ENCODE data around the gene ZNF844. TPM values are rescaled to one million over a fixed set of nuclear protein-coding genes. Genes with fewer than 3 reads are reported as not detected.
"Not testable (repeated sequence)": the region's sequence is repeated elsewhere in the genome, so short reads cannot be mapped to it uniquely, and the experiment has no call there.

ZNF844 gene
- total RNA-seq, 1 donor from 2014 or later, result 2.7 TPM

DNA sequence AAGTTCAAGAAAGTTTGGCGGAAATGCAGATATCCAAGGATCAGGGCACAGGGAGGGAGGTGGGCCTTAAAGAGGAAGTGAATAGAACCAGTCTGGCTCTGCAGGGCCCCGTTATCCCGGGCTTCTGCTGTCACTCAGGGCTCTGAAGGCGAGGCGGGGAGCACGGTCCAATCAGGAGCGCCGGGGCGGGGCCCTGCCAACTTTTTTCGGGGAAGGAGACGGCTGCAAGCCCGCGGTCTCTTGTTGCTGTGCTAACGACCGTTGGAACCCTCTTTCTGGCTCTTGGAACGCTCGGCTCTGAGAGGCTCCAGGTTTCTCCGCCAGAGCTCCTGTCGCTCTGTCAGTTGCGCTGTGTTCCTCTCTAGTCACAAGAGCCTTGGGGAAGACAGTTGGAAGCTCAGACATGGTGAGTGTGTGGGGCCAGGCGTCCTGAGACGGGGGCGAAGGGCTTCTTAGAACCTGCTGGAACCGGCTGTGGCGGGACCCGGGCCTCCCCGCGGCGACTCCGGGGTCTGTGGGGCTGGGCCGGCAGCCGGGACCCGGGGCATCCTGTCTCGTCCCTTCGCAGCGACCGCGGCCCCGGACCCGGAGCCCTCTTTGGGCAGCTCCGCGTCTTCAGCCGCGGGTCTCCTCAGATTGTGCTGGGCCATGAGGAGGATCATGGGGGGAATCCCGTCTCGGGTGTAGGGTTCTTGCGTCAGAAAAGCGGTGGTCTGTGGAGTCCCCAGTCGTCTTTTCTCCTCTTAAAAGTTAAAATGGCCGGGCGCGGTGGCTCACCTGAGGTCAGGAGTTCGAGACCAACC is 27.7 kb downstream of the ZNF844 start:
- DNase-seq (ENCODE audit: low spot score), result peak; percentile 68
- ATAC-seq, result peak; percentile 91

DNA sequence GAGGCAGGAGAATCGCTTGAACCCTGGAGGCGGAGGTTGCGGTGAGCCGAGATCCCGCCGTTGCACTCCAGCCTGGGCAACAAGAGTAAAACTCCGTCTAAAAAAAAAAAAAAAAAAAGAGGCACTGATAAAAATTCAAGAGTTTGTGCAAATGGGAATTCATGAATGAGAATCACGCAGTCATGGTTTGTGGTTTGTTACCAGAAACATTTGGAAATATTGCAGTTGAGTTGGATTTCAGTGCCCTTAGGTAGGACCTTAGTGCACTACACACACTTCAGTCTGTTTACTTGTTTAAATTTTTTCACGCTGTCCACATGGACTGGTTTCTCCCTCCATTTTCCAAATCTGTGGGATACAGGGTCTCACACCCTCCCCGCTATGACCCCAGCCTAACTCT is 28.4 kb downstream of the ZNF844 start:
- DNase-seq (ENCODE audit: low spot score) (no peak), ATAC-seq (no peak)

DNA sequence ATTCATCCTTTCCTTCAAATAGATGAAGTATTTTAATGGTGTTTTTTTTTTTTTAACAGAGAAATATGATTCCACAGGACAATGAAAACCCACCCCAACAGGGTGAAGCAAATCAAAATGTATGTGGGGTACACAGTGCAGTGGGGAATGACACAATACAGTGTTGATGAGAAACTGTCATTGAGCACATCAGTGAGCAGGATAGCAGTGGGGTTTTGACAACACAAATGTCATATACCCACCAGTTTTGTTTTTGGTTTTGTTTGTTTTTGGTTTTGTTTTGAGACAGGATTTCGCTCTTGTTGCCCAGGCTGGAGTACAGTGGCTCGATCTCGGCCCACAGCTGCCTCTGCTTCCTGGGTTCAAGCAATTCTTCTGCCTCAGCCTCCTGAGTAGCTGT is 29.2 kb downstream of the ZNF844 start:
- ATAC-seq, result no peak
- DNase-seq (ENCODE audit: low spot score), result no peak

DNA sequence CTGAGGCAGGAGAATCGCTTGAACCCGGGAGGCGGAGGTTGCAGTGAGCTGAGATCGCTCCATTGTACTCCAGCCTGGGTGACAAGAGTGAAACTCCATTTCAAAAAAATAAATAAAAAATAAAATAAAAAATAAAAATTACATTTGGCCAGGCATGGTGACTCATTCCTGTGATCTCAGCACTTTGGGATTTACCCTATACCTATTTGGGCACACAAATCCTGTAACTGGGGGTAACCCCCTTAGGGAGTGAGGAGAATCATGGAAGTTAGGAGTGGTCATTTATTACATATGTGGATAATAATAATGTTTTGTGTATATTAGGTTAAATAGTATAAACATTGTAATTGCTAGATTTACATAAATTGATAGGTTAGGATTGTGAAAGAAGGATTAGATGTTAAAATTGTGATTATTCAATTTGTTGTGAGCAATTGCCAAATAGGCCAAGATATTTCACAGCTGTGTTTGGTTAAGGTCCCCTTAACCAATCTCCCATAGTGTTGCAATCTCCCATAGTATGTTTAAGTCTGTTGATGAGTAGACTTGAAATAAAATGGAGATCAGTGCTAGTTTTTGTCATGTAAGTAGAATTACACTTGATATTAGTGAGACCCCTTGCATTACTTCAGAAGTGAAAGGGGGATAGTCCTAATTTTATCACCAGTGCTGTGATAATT is 30.7 kb downstream of the ZNF844 start:
- no peak for DNase-seq (ENCODE audit: low spot score)
- ATAC-seq, result no peak

- DNase-seq (ENCODE audit: low spot score), result no peak
- ATAC-seq, result no peak
Observed at GRCh38 chr19:12098040-12098439, 33.5 kb downstream of the ZNF844 start.

- ATAC-seq; DNase-seq (ENCODE audit: low spot score): not testable (repeated sequence)
Observed at GRCh38 chr19:12103909-12104308, 39.4 kb downstream of the ZNF844 start.

DNA sequence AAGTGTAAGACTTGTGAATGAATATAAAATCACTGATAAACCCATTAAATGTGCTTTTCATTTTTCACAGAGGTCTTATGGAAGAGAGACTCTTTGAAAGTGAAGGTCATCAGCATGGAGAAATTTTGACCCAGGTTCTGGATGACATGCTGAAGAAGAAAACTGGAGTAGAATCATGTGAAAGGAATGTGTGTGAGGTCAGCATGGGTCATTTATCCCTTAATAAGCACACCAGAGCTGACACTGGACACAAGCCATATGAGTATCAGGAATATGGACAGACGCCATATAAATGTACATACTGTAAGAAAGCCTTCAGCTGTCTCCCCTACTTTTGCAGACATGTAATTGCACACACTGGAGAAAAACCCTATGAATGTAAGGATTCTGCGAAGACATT is 46.6 kb downstream of the ZNF844 start:
- ATAC-seq (no peak), DNase-seq (ENCODE audit: low spot score) (no peak)

DNA sequence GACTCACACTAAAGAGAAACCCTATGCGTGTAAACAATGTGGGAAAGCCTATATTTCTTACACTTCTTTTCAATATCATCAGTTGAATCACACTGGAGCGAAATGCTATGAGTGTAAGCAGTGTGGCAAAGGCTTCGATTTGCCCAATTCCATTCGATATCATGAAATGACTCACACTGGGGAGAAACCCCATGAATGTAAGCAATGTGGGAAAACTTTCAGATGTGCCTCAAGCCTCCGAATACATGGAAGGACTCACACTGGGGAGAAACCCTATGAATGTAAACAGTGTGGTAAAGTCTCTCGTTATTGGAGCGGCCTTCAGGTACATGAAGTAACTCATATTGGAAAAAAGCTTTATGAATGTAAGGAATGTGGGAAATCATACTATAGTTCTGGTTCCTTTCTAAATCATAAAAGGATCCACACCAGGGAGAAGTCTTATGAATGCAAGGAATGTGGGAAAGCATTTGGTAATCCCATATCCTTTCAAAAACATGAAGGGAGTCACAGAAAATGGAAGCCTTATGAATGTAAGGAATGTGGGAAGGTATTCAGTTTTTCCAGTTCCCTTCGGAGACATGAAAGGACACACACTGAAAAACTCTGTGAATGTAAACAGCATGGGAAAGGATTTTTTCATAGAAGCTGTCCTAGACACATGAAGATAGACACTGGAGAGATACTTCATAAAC is 47.6 kb downstream of the ZNF844 start:
- no peak for ATAC-seq
- no peak for DNase-seq (ENCODE audit: low spot score)

GRCh38 chr19:12112701-12113100 is 48.2 kb downstream of the ZNF844 start:
- no peak for DNase-seq (ENCODE audit: low spot score)
- ATAC-seq, result no peak

- ATAC-seq, result no peak
- DNase-seq (ENCODE audit: low spot score), result no peak
Observed at GRCh38 chr19:12113121-12113520, 48.6 kb downstream of the ZNF844 start.

GRCh38 chr19:12117201-12117970 is 52.9 kb downstream of the ZNF844 start:
- DNase-seq (ENCODE audit: low spot score), result no peak
- no peak for ATAC-seq

DNA sequence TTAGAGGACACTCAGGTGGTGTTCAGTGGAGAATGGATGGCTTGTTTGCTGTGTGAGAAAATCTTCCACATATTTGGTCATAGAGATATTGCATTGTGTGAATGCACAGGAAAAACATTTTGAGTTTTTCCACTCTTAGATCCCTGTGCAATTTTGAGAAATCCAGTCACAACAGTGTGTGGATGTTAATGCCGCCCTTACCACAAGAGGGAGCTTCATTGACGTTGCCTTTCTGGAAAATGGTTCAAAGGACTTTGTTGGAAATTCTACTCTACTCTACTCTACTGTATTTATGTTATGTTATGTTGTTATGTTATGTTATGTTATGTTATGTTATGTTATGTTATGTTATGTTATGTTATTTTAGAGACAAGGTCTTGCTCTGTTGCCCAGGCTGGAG is 62.2 kb downstream of the ZNF844 start:
- ATAC-seq (peak; percentile 66), DNase-seq (ENCODE audit: low spot score) (no peak)

Other genes starting within 250 kb of the ZNF844 start
- gene ZNF439, start 216.0 kb upstream of the ZNF844 start, total RNA-seq, result 0.60 TPM
- 8.0 TPM for gene ZNF69, start 176.9 kb upstream of the ZNF844 start, total RNA-seq
- 5.6 TPM for gene ZNF700, start 139.6 kb upstream of the ZNF844 start, total RNA-seq
- gene ZNF763, start 99.7 kb upstream of the ZNF844 start, total RNA-seq, result 0.25 TPM
- 2.7 TPM for gene ZNF433, start 29.1 kb upstream of the ZNF844 start, total RNA-seq
- gene ZNF878, start 11.8 kb upstream of the ZNF844 start, total RNA-seq, result 0.10 TPM
- 0.65 TPM for gene ZNF20, start 75.6 kb downstream of the ZNF844 start, total RNA-seq
- 0.15 TPM for gene ZNF625, start 92.0 kb downstream of the ZNF844 start, total RNA-seq
- 2.5 TPM for gene ZNF136, start 98.4 kb downstream of the ZNF844 start, total RNA-seq
- 7.6 TPM for gene ZNF44, start 230.2 kb downstream of the ZNF844 start, total RNA-seq

All from left lobe of liver (tissue), 2 donors.